ENCODE results near the gene KRT74. TPM values are rescaled to one million over a fixed set of nuclear protein-coding genes. Genes with fewer than 3 reads are reported as not detected.

Gene KRT74
- total and polyA plus RNA-seq, 5 experiments from 2014 or later, result 0.26 TPM; not detected in 4

DNA sequence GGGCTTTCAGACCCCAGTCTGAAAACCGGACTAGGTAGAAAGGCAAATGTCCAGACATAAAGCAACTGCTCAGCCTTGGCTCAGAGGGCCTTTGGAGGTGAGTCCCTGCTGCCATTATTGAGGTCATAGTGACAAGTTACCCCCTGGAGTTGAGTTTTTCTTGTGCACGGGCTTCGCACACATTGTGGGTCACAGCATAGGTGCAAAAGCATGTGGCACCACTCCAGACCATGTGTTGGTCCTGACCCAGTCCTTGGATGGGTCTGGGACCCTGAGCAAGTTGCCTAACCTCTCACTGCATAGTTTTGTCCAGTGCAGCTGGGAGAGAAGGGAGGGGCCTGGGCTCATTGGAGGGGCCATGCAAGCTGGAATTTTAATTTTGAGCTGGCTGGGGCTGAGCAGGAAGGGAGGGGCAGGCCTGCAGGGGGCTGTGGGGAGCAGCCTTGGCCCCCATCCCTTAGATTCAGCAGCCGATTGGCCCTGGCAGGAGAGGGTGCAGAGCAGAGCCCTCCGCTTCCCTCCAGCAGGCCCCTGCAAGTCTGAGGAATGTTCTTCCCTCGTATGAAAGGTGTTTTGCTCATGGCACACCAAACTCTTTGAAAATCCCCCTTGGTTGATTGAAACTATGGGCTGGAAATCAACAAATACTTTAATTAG lies 49.3 kb downstream of the KRT74 start:
- DNase-seq, result peak in 1 of 10 donors; percentile 11
- Mint-ChIP-seq H3K27ac (no peak overlapping the region), H3K4me1 (peaks cover 0 to 11% (median 1%) of the 10 kb centered on the region in 4 donors), H3K9me3 (no peaks in the 10 kb centered on the region), H3K36me3 (no peaks in the 10 kb centered on the region), H3K4me3 (no peak overlapping the region), H3K27me3 (peaks cover 0 to 11% (median 1%) of the 10 kb centered on the region in 5 donors)
- no peak for ATAC-seq
- POLR2A ChIA-PET, result no interaction called here

DNA sequence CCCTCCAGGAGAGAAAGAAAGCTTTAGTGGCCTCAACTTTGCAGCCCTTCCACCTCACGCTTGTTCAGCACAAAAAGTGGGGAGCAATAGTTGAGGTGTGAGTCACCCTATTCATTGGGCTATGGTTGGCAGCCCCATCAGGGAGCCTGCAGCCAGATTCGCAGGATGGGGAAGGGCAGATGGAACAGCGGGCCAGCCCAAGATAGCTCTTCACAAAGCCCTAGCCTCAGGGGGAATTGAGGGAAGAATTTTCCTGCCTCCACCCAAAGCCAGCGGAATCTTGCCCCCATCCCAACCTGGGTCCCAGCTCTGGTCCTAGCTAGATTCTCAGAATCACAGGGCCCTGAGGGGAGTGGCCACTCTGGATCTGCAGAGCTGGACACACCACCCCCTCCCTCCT lies 49.8 kb downstream of the KRT74 start:
- Mint-ChIP-seq H3K27ac (peak overlapping the region in 1 of 10 donors; percentile 3), H3K9me3 (no peaks in the 10 kb centered on the region), H3K27me3 (peaks cover 0 to 11% (median 1%) of the 10 kb centered on the region in 5 donors), H3K36me3 (no peaks in the 10 kb centered on the region), H3K4me3 (no peak overlapping the region), H3K4me1 (peaks cover 0 to 11% (median 1%) of the 10 kb centered on the region in 4 donors)
- no peak for ATAC-seq
- POLR2A ChIA-PET, result no interaction called here
- peak in 2 of 10 donors; percentile 4 to 5 for DNase-seq

DNA sequence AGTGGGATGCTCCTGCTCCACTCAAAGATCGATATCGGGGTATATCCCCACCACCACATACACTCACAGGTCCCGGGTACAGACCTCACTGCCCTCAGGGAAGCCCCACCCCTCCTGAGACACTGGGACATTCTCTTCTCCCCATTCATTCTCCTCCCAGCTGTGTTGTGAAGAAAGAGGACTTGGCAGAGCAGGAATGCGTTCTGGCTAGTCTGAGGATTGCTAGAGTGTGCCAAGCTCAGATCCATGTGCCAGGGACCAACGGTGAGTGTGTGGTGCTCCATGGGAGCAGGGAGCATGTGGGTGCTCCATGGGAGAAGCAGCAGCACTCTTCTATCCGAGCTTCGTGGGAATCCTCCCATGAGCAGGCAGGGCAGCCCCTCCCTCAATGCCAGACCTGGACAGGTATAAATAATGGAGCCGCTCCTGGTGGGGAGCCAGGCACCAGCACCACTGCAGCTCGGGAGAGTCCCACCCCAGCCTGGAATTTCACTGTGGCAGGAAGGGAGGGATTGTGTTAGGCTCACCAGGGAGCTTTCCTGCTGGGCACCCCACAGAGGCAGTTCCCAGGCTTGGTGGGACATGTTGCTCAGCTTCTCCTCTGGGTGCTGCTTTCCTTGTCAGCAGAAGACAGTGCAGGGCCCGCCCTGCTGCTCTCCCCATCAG lies 51.2 kb downstream of the KRT74 start:
- DNase-seq, result peak in 2 of 10 donors; percentile 11 to 49
- ATAC-seq, result no peak
- H3K9me3 Mint-ChIP-seq, result no peaks in the 10 kb centered on the region
- peak overlapping the region in 1 of 10 donors; percentile 14 for H3K27ac Mint-ChIP-seq
- POLR2A ChIA-PET, result no interaction called here
- peaks cover 0 to 11% (median 1%) of the 10 kb centered on the region in 5 donors for H3K27me3 Mint-ChIP-seq
- H3K4me3 Mint-ChIP-seq, result no peak overlapping the region
- H3K4me1 Mint-ChIP-seq, result peaks cover 0 to 11% (median 1%) of the 10 kb centered on the region in 4 donors
- H3K36me3 Mint-ChIP-seq, result no peaks in the 10 kb centered on the region

DNA sequence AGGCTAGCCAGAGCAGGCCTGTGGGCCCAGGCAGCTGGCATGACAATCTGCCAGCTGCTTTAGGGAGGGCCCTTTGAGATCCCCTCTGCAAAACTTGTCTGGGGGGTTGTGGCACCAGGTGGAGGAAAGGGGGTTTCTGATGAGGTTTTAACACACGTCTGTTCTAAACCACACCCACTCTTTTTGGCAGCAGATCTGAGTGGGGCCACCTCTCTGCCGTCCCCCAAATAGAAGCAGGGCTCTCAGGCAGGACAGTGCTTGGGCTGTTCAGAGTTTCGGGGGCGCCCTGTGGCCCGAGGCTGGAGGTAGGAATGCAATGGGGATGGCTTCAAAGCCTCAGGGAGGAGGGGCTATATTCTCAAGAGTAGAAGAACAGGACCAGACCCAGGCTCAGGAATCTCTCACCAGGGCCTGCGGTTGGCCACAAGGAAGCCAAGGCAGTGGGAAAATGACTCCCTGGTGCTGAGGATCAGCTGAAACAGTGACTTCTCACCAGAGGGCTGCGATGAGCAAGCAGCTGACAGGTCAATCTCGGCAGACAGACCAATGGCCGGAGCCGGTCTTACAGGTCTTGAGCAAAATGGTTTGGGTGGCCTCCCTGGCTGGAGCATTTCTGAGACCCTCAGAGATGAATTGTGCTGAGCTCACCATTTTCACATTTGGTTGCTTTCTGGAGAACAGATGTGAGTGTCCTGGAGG lies 51.9 kb downstream of the KRT74 start:
- H3K36me3 Mint-ChIP-seq, result no peaks in the 10 kb centered on the region
- peaks cover 0 to 11% (median 1%) of the 10 kb centered on the region in 5 donors for H3K27me3 Mint-ChIP-seq
- DNase-seq (peak in 2 of 10 donors; percentile 15 to 56), ATAC-seq (peak in 1 of 2 donors; percentile 25)
- H3K4me1 Mint-ChIP-seq, result peaks cover 0 to 6% (median 0%) of the 10 kb centered on the region in 4 donors
- H3K27ac Mint-ChIP-seq, result peak overlapping the region in 1 of 10 donors; percentile 66
- no peaks in the 10 kb centered on the region for H3K9me3 Mint-ChIP-seq
- peak overlapping the region in 1 of 10 donors; percentile 31 for H3K4me3 Mint-ChIP-seq
- POLR2A ChIA-PET, result no interaction called here

DNA sequence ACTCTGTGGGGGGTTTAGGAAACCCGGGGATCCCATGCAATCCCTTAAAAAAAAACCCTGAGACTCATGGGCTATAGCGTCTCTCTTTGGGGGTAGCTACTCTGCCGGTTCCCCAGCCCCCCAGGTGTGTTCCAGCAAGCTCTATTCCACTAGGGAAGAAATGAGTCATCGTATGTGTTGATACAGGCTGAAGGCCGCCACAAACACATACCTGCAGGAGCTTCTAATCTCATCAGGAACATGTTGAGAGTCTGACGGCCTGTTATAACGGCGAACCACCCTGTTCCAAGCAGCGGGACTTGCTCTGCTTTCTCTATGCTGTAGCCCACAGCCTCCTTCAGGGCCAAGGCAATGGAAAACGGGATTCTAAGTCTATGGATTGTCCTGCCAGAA lies 52.5 kb downstream of the KRT74 start:
- DNase-seq (peak in 1 of 10 donors; percentile 4), ATAC-seq (no peak)
- peak overlapping the region in 1 of 10 donors; percentile 66 for H3K27ac Mint-ChIP-seq
- no peaks in the 10 kb centered on the region for H3K9me3 Mint-ChIP-seq
- peaks cover 0 to 3% (median 0%) of the 10 kb centered on the region in 4 donors for H3K4me1 Mint-ChIP-seq
- no peaks in the 10 kb centered on the region for H3K36me3 Mint-ChIP-seq
- H3K4me3 Mint-ChIP-seq, result no peak overlapping the region
- H3K27me3 Mint-ChIP-seq, result peaks cover 0 to 11% (median 1%) of the 10 kb centered on the region in 5 donors
- POLR2A ChIA-PET, result no interaction called here

DNA sequence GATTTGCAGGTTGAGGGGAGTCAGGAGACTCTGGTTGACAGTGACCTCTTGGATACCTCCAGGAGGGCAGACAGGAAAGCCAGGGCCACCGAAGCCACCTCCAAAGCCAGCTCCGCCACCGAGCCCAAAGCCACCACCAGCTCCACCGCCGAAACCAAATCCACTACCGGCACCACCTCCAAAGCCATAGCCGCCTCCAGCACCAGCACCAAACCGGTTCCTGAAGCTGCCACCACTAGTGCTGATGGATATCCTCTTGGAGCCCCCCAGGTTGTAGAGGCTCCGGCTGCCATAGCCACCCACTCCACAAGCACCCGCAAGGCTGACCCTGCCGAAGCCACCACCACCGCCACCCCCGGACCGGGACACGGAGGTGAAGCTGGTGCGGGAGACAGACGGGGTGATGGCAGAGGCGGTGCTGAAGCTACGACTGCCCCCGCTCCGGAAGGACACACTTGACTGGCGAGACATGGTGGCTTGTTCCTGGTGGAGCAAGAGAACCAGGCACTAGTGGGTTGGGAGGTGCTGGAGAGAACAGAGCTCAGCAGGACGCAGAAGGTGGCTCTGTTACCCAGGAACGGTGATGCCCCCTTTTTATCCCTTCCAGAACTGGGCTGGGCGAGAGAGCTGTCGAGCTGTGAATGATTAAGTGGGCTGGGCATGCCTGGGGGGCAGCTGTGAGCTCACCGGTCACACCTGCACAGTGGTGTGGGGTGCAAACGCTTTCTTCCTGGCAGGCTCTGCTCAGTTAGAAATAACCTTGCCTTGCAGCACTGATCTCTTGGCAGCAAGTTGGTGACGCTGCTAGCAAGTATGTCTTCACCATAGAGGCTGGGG lies 53.6 kb downstream of the KRT74 start, which contains the start of gene KRT5:
TSS of gene KRT5 (minus strand) at position 569 of the 837 bp plus-strand sequence. CDS start at position 471, 98 bp downstream.
- Mint-ChIP-seq H3K4me1 (no peaks in the 10 kb centered on the region), H3K27me3 (peaks cover 0 to 17% (median 3%) of the 10 kb centered on the region in 5 donors), H3K9me3 (no peaks in the 10 kb centered on the region), H3K4me3 (no peak within 1 kb of the TSS), H3K27ac (no peak within 1 kb of the TSS), H3K36me3 (no peaks in the 10 kb centered on the region)
- POLR2A ChIA-PET, result no interaction called here
- DNase-seq (peak in 2 of 10 donors; percentile 15 to 28), ATAC-seq (no peak)

DNA sequence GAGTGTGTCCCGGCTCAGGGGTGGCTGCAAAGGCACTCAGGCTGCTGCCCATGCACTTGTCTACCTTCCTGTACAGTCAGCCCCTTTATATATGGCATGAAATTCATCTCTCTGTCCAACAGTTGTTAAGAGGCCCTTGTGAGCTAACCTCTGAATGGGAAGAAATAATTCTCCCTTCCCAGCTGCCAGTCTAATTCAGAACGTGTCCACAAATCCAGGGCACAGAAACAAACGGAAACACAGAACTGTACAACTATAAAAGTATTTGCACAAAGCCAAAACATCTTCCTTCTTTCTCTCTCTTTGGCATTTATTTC lies 54.3 kb downstream of the KRT74 start:
- Mint-ChIP-seq H3K27ac (no peak overlapping the region), H3K27me3 (peaks cover 0 to 21% (median 5%) of the 10 kb centered on the region in 5 donors), H3K36me3 (no peaks in the 10 kb centered on the region), H3K4me3 (no peak overlapping the region), H3K4me1 (no peaks in the 10 kb centered on the region), H3K9me3 (no peaks in the 10 kb centered on the region)
- POLR2A ChIA-PET, result no interaction called here
- DNase-seq, result no peak
- no peak for ATAC-seq

DNA sequence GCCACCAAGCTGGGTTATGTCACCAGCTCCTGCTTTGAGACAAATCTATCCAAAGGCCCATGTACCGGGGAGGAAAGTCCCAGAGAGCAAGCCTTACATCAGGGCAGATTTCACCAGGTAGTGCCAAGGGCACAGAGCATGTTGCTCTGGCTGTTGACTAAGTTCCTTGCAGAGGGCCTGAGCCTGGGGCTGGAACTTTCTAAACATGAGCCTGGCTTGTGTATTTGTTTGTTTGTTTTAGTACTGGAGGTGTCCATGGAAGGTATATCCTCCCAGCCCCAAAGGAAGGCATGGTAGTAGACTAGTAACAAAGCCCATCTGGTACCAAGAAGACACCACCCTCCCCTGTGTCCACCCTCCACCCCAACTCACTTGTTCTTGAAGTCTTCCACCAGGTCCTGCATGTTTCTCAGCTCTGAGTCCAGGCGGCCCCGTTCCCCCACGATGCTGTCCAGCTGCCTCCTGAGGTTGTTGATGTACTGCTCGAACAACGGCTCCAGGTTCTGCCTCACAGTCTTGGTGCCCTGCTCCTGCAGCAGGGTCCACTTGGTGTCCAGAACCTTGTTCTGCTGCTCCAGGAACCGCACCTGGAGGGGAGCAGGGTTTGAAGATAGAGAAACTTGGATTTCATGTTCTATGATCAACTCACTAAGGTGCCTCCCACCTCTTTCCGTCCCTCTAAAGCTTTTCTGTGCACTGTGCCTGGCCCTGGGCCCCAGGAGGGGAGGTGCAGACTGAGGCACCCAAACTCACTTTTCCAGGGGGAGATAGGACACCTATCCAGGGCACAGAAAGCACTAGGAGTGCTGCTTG lies 54.9 kb downstream of the KRT74 start:
- H3K27ac Mint-ChIP-seq, result no peak overlapping the region
- DNase-seq (peak in 2 of 10 donors; percentile 8 to 10), ATAC-seq (no peak)
- H3K4me3 Mint-ChIP-seq, result no peak overlapping the region
- H3K9me3 Mint-ChIP-seq, result no peaks in the 10 kb centered on the region
- H3K27me3 Mint-ChIP-seq, result peaks cover 0 to 21% (median 6%) of the 10 kb centered on the region in 5 donors
- H3K4me1 Mint-ChIP-seq, result no peaks in the 10 kb centered on the region
- POLR2A ChIA-PET, result no interaction called here
- no peaks in the 10 kb centered on the region for H3K36me3 Mint-ChIP-seq

DNA sequence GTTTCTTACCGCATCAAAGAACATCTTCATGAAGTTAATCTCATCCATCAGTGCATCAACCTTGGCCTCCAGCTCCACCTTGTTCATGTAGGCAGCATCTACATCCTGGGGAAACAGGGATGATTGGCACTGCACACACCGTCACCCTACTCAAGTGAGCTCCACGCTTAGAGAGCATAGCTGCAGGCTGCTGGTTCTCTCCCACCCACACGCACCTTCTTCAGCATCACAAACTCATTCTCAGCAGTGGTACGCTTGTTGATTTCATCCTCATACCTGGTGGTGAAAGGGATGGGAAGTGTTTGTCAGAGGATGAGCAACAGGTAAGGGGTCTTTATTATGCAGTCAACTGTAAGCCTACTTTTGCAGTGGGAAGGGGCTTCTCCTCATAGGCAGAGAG lies 55.8 kb downstream of the KRT74 start:
- no peaks in the 10 kb centered on the region for H3K9me3 Mint-ChIP-seq
- no peaks in the 10 kb centered on the region for H3K4me1 Mint-ChIP-seq
- ATAC-seq, result no peak
- H3K36me3 Mint-ChIP-seq, result no peaks in the 10 kb centered on the region
- POLR2A ChIA-PET, result no interaction called here
- DNase-seq, result peak in 1 of 10 donors; percentile 11
- no peak overlapping the region for H3K27ac Mint-ChIP-seq
- peaks cover 0 to 24% (median 6%) of the 10 kb centered on the region in 5 donors for H3K27me3 Mint-ChIP-seq
- no peak overlapping the region for H3K4me3 Mint-ChIP-seq

DNA sequence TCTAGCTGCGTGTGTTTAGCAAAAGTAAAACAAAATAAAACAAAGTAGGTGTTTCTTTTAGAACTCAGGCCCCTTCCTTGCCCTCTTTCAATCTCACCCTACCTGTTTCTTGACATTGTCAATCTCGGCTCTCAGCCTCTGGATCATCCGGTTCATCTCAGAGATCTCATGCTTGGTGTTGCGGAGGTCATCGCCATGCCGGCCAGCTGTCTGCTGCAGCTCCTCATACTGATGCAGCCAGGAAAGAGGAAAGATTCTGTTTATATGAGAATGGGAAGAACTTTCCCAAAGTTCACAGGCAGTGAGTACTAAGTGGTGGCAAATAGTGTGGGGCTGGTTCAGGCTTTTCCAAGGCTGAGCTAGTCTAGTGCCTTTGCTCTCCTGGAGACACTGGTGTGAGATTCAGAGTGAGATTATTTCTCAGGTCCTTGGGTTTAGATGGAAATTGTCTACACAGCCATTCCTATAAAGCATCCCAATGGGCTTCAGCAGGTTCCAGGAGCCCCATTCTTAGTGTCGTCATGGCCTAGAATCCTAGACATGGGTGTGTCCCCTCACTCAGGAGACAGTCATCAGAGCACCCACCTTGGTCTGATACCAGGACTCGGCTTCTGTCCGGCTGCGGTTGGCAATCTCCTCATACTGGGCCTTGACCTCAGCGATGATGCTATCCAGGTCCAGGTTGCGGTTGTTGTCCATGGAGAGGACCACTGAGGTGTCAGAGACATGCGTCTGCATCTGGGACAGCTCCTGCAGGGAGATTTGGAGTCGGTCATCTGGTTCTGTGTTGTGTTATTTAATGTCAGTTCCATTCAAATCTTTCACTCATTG lies 56.4 kb downstream of the KRT74 start:
- H3K9me3 Mint-ChIP-seq, result no peaks in the 10 kb centered on the region
- no peak for ATAC-seq
- POLR2A ChIA-PET, result no interaction called here
- H3K36me3 Mint-ChIP-seq, result no peaks in the 10 kb centered on the region
- H3K27ac Mint-ChIP-seq, result peak overlapping the region in 1 of 10 donors; percentile 46
- DNase-seq, result peak in 1 of 10 donors; percentile 22
- no peaks in the 10 kb centered on the region for H3K4me1 Mint-ChIP-seq
- peaks cover 0 to 26% (median 6%) of the 10 kb centered on the region in 5 donors for H3K27me3 Mint-ChIP-seq
- H3K4me3 Mint-ChIP-seq, result no peak overlapping the region

Measured in naive thymus-derived CD8-positive, alpha-beta T cell (primary cell).